GM18868 (cell line): Measurements from ENCODE around the gene SPIRE1.

Source experiments
- ATAC-seq: cut with Tn5 transposase; IDR thresholded peaks from one replicate; pipeline ENCODE4 v1.9.1; 2021; ENCODE audit warnings: mild to moderate bottlenecking, moderate library complexity; ENCODE audit not compliant: unreplicated experiment

The SPIRE1 gene

GRCh38 chr18:12456441-12456840, 201.5 kb downstream of the SPIRE1 start:
- no peak for ATAC-seq

GRCh38 chr18:12455496-12455895, 202.4 kb downstream of the SPIRE1 start:
- ATAC-seq: no peak

GRCh38 chr18:12452784-12453183, 205.1 kb downstream of the SPIRE1 start:
- ATAC-seq: no peak

GRCh38 chr18:12451428-12451827, 206.5 kb downstream of the SPIRE1 start:
- no peak for ATAC-seq

- ATAC-seq: no peak
Measured at GRCh38 chr18:12449051-12449785, 208.7 kb downstream of the SPIRE1 start.

GRCh38 chr18:12445554-12445953, 212.4 kb downstream of the SPIRE1 start:
- ATAC-seq: no peak

GRCh38 chr18:12443551-12443950, 214.4 kb downstream of the SPIRE1 start:
- no peak for ATAC-seq

GRCh38 chr18:12442946-12443345, 215.0 kb downstream of the SPIRE1 start:
- ATAC-seq: no peak

GRCh38 chr18:12441475-12442034, 216.4 kb downstream of the SPIRE1 start:
- no peak for ATAC-seq

- no peak for ATAC-seq
Measured at GRCh38 chr18:12438257-12438656, 219.7 kb downstream of the SPIRE1 start.

- ATAC-seq: no peak
Measured at GRCh38 chr18:12435867-12436266, 222.0 kb downstream of the SPIRE1 start.

- ATAC-seq: no peak
Measured at GRCh38 chr18:12434541-12434929, 223.4 kb downstream of the SPIRE1 start.

GRCh38 chr18:12433829-12434540, 223.9 kb downstream of the SPIRE1 start:
- ATAC-seq: no peak

GRCh38 chr18:12432881-12433280, 225.0 kb downstream of the SPIRE1 start:
- no peak for ATAC-seq

- no peak for ATAC-seq
Measured at GRCh38 chr18:12432196-12432595, 225.7 kb downstream of the SPIRE1 start.

- ATAC-seq: no peak
Measured at GRCh38 chr18:12431561-12431960, 226.3 kb downstream of the SPIRE1 start.

- no peak for ATAC-seq
Measured at GRCh38 chr18:12430137-12430990, 227.5 kb downstream of the SPIRE1 start.

GRCh38 chr18:12429556-12429955, 228.4 kb downstream of the SPIRE1 start:
- ATAC-seq: no peak

- ATAC-seq: no peak
Measured at GRCh38 chr18:12428923-12429322, 229.0 kb downstream of the SPIRE1 start.

- ATAC-seq: no peak
Measured at GRCh38 chr18:12426924-12427323, 231.0 kb downstream of the SPIRE1 start.

GRCh38 chr18:12424252-12424651, 233.7 kb downstream of the SPIRE1 start:
- ATAC-seq: no peak
